GM19023 (cell line): Measurements from ENCODE around the gene CDKN2A.

ENCODE experiments used
- ATAC-seq: cut with Tn5 transposase; IDR thresholded peaks from one replicate; pipeline ENCODE4 v1.9.1; 2021; ENCODE audit warnings: mild to moderate bottlenecking, moderate library complexity; ENCODE audit not compliant: unreplicated experiment

The CDKN2A gene

DNA sequence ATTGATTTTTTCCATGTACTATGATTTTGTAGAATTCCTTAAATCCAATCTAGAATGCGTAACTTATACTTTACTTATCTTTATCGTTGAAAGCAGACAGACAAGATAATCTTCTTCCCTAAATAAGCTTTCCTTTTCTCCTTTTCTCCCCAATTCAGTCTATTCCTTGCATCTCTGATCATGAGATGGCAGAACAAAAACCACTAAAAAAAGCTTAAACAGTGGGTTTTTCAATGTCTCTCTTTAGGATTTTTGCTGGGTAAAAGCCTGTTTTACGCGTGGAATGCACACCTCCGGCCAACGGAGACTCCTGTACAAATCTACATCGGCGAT, 14.2 kb upstream of the CDKN2A start:
- no peak for ATAC-seq

DNA sequence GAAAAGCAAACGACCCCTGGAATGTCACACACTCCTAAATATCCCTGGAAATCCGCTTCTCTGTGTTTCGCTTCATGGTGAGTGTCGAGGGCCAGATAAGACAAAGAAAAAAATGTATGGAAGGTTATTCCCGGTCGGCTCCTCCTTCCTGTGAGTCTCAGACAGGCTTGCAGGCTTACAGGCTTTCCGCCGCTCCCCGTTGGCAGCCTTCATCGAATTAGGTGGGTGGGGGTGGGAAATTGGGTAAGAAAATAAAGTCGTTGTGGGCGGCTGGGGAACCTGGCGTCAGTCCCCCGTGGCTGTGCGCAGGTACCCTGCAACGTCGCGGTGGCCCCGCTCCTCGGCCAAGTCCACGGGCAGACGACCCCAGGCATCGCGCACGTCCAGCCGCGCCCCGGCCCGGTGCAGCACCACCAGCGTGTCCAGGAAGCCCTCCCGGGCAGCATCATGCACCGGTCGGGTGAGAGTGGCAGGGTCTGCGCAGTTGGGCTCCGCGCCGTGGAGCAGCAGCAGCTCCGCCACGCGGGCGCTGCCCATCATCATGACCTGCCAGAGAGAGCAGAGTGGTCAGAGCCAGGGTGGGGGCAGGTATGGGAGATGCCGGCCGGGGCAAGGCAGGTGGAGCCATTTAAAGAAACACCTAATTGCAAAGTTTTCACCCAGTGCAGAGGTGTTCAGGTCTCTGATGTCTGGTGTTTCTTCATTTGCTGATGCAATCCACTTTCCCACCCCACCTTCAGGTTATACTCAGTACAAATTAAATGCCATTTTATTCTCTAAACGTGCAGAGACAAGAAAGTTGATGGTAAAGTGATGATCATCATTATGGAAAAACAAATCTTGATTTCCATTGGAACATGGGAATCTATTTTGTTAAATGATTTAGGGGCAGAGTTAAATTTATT, 11.8 kb upstream of the CDKN2A start:
- ATAC-seq, result no peak

DNA sequence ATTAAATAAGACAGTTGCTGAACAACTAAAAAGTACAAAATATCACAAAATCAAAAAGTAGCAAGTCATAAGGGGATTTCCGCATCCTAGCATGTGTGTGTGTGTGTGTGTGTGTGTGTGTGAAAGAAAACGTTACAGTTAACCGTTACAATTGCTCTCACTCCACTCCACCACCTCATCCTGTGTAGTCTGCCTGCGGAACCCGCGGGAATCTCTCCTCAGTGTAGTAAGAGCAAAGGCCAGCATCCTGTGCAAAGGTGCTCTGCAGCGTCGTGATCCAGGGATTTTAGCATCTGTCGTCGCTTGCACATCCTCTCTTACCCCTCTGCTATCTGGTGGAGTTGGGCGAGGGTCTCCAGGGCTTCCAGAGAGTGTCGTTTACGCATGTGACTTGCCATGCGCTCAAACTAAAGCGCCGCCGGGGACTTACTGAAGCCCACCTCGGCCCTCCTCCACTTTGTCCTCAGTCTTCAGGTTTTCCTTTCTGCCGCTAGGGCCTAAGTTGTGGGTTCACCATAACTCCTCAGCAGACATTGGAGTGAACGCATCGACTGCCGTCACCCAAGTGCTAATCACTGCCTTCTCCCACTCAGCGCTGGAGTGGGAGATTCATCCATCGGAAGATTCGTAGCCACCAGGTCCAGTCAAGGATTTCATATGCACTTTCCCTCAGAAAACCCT, 11.0 kb upstream of the CDKN2A start:
- ATAC-seq, result no peak

GRCh38 chr9:22002038-22002437, 7.8 kb upstream of the CDKN2A start:
- no peak for ATAC-seq

- no peak for ATAC-seq
Measured at GRCh38 chr9:21998026-21998425, 3.8 kb upstream of the CDKN2A start.

DNA sequence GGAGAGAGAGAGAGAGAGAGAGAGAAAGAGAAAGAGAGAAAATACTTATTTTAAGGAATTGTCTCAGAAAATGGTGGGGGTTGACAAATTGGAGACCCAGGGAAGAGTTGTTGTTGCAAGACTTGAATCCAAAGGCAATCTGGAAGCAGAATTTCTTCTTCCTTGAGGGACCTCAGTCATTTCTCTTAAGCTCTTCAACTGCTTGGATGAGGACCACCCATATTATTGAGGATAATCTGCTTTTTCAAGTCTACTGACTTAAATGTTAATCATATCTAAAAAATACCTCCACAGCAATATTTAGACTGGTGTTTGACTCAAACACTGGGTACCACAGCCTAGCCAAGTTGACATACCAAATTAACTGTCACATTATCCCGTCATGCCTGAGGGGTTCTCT, 3.3 kb upstream of the CDKN2A start:
- ATAC-seq, result no peak

- ATAC-seq, result no peak
Measured at GRCh38 chr9:21996858-21997257, 2.7 kb upstream of the CDKN2A start.

DNA sequence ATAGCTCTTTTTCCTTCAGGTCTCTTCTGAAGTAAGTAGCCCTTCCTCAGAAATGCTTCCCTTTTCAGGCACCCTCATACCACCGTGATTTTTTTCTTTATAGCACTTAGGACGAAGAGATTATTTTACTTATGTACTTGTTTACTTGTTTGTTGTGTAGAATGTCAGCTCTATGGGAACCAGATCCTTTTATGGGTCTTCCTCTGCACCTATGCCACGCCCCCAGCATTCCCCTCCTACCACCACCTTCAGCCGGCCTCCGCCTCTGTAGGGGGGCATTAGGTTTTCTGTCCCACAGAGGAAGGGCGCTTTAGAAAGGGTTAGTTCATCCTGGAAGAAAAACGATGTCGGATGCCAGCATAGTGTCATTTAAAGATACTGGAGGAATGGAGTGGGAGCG, 2.2 kb upstream of the CDKN2A start:
- ATAC-seq, result no peak

GRCh38 chr9:21995666-21996398, 1.6 kb upstream of the CDKN2A start:
- ATAC-seq, result peak; percentile 28

DNA sequence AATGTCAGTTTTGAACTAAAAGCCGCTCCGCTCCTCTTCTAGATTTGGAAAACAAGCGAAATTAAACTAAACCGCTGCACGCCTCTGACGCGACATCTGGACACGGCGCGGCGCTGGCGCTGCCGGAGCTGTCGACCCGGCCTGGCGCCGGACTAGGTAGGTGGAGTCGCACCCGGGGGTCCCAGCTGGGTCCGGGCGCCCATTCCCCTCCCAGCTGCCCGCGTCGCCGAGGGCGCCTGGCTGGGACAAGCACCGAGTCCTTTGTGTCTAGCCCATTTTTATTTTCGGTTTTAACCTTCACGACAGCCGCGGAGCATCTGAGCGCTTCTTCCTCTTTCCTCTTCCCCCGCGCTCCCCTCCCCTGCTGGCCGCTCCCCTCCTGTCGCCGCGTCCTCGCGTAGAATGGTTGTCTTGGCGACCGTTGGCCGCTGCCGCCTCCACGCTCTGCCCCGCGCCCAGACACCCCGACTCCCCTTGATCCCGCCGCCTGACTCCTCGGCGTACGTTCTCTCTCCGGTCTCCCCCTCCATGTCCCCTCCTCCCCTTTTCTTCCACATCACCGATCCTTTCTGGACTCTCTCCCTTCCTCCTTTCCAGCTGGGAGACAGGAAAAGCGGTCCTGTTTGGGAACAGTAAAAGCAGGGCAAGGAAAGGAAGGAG, 944 bp upstream of the CDKN2A start:
- peak; percentile 90 for ATAC-seq

DNA sequence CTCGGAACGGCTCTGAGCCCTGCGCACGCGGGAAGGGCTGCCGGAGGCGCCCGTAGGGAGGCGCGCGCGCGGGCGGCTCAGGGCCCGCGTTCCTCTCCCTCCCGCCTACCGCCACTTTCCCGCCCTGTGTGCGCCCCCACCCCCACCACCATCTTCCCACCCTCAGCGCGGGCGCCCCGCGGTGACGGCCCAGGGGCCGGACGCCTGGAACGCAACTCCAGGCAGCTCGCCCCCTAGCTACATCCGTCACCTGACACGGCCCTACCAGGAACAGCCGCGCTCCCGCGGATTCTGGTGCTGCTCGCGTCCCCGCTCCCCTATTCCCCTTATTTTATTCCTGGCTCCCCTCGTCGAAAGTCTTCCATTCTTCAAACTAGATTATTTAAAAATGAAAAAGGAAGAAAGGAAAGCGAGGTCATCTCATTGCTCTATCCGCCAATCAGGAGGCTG, 389 bp upstream of the CDKN2A start, which contains the start of gene CDKN2B-AS1:
Gene CDKN2B-AS1, plus strand, starts transcription at position 236 of the 450 bp plus-strand sequence.
- peak; percentile 41 for ATAC-seq

- ATAC-seq, result no peak
Measured at GRCh38 chr9:21993007-21993406, 1.2 kb downstream of the CDKN2A start.

DNA sequence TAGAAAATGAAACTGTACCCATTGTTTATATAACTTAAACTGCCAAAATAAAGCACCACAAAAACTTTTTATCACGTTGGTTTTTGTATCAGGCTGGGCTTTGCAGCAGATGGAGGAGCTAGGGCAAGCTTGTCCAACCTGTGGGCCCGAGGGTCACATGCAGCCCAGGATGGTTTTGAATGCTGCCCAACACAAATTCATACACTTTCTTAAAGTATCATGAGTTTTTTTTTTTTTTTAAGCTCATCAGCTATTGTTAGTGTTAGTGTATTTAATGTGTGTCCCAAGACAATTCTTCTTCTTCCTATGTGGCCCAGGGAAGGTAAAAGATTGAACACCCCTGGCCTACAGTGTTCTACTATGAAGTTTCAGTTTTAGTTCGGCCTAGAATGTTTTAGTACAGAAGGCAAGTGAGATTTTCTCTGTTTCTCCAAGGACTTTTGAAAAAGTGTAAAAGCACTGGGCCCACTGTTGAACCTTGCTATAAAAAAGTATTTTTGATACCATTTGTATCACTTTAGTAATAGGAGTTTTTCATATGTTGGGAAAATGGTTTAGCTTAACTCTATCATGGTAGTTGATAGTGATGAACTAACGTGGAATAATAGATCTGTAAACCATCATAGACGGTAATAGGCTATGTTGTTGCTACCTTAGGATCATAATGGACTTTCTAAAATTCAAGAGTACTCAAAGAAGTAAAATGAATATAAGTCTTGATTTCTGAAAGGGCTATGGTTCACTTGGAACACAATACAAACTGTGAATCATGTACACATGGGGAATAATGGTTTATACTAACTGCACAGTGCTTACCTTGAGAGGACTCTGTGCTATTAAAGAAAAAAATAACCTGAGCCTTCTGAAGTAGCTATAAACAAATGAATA, 2.9 kb downstream of the CDKN2A start:
- ATAC-seq, result no peak

DNA sequence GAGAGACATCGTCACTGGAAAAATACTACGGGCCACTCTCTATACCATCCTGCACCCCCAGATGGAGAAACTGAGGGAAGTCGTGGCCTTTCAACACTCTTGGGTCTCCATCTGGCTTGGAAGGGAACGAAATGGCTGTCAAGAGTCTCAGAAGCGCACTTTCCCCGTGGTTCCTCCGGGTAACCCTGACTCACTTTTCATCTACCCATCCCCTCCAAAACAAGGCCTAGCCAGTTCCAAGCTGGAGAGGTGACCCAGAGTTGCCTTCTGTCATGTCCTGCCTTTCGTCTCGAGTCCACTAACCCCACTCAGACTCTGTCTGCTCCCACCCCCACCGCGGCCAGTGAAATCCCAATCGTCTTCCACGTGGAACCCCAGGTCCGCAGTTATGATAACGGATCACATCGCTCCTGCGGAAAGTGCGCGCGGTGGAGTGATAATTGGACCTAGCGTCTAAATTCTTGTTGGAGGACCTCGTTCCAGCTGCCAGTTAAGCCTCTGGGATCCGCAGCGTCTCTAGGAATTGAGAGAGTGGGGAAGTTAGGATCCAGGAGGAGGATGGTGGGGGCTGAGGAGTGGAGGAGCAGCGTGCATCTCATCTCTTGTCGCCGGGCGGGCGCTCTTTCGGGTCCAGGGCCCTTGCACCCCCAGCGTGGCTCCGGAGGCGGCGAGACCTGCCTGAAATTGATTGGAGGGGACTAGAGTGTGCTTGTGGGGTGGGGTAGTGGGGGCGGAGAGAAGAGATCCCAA, 4.6 kb downstream of the CDKN2A start:
- no peak for ATAC-seq

DNA sequence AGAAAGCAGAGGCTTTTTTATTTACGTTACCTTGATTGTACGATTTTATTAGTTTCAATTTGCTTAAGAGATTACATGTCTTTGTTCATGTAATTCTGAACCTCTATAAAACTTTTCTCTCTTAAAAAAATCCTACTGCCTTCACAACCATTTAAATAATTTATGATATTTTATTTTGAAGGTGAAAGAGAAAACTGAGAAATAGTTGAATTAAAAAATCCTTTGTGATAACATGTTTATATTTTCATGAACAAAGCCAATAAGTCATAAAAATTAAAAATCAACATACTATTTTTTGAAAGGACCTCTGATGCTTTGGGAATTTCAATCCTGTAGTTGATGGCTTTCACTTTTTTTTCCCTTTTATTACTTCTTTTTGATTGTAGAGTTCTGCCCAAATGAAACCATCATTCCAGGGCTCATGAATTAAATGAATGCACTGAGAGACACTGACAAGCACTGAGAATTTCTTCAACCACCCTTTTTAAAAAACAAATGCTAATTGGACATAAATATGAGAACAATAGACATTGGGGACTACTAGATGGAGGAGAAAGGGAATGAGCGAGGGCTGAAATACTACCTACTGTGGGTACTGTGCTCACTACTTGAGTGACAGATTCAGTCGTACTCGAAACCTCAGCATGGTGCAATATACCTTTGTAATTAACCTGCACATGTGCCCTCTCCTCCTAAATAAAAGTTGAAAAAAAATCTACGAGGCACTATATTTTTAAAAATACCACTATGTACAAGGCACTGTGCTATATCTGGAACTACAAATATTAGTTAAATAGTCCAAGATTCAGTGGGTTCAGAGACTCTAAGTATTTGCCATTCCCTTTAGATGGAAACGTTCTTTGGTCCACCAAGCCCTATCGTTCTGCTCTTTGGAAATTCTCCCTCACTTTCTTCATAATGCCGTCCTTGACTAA, 5.9 kb downstream of the CDKN2A start:
- no peak for ATAC-seq

- ATAC-seq, result peak; percentile 40
Measured at GRCh38 chr9:21985964-21986667, 8.1 kb downstream of the CDKN2A start.

DNA sequence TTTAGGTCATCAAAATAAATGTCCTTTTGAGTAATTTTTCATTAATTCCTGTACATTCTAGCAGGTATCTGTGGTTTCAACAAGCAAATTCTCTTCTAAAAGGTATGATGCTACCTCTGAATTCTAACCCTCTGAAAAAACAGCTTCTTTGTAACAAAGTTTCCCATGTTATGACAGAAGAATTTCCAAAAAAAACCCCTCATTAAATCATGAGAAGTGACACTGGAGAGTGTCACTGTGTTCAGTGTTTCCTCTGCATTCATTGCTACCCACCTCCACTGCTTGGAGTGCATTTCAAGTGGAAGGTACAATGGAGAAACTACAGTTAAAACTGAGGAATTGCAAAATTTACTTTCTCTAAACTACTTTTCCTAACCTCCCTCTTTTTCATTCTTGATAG, 10.1 kb downstream of the CDKN2A start:
- ATAC-seq, result no peak

DNA sequence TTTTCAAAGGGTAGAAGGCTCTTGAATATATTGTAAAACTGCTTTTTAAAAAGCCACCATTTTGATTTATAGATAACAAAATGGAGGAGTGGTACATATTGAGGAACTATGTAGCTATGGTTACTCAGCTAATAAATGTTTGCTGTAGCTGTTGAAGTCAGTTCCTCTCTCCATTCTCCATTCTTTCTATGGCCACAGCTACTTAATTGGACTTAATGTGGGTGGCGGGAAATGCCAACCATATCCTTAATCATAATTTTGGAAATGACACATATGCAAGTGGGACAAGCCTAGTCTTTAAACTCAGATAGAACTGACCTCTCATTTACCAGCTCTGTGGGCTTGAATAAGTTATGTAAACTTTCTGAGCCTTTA, 10.6 kb downstream of the CDKN2A start:
- ATAC-seq, result no peak
